ENCODE data around the gene VOPP1.

DNA sequence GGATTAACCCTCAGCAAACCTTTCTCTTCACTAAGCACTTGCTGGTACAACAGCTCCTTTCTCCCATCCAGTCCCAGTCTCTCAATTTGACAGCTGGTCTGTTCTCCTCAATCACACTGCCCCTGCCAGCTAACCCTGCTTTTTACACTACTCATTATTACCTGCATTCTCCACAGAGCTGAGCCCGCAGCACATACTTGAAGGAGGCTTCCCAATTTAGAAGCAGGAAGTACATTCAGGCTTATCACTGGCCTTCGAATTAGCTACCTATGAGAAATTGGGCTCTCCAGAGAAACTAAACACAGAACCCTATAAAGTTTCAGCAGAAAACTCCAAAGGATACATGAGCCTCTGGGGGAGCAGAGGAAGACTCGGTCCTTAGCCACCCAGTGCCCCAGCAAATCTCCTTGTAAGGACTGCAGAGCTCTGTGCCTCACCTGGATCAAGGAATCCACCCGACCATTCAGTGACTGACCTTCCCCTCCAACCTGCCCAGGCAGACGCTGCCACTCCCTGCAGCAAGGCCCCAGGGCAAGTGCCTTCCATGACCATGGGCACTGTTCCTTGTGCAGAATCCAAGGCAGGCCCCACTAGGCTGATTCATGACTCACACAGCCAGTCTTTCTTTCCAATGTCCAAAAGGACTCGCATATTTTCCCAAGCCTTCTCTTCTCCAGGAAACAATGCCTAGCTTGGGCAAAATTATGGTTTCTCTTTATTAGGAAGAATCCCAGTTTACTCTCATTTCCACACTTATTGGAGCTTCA is 68.0 kb downstream of the VOPP1 start:
- TF ChIP-seq, protein P1, sequence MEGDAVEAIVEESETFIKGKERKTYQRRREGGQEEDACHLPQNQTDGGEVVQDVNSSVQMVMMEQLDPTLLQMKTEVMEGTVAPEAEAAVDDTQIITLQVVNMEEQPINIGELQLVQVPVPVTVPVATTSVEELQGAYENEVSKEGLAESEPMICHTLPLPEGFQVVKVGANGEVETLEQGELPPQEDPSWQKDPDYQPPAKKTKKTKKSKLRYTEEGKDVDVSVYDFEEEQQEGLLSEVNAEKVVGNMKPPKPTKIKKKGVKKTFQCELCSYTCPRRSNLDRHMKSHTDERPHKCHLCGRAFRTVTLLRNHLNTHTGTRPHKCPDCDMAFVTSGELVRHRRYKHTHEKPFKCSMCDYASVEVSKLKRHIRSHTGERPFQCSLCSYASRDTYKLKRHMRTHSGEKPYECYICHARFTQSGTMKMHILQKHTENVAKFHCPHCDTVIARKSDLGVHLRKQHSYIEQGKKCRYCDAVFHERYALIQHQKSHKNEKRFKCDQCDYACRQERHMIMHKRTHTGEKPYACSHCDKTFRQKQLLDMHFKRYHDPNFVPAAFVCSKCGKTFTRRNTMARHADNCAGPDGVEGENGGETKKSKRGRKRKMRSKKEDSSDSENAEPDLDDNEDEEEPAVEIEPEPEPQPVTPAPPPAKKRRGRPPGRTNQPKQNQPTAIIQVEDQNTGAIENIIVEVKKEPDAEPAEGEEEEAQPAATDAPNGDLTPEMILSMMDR (IDR thresholded peaks at IDR 0.05) = no peak
- TF ChIP-seq EP300 (IDR thresholded peaks at IDR 0.05; ENCODE audit: low read depth) (no peak), POLR2A (IDR thresholded peaks at IDR 0.05) (no peak), POLR2AphosphoS5 (IDR thresholded peaks at IDR 0.05) (no peak)

All from transverse colon (tissue), 4 donors.